H1 (cell line): Measurements from ENCODE around the gene VDAC2. TPM values are rescaled to one million over a fixed set of nuclear protein-coding genes. Genes with fewer than 3 reads are reported as not detected.

ENCODE experiments used
- CTCF ChIA-PET: fragments of 300-600 bp; sonication (Branson Sonifier 250); formaldehyde crosslinking; loops from one replicate; lab custom pipeline; 2021; ENCODE audit not compliant: partially characterized antibody; lab: Charles Lee
- POLR2A ChIA-PET: fragments of 300-600 bp; sonication (Branson Sonifier 250); formaldehyde crosslinking; loops from one replicate; lab custom pipeline; 2021; ENCODE audit warnings: inconsistent platforms; ENCODE audit not compliant: partially characterized antibody; lab: Charles Lee
- DNase-seq, 2 experiments: peaks; one replicate each; pipeline versions ENCODE4 v3.0.0 to v3.0.0-alpha.2; 2010 to 2022; ENCODE audit warnings: low spot score in 2 of 2, low read depth in 1 of 2, mixed read lengths in 1 of 2
- FAIRE-seq: peaks from 2 replicates; lab custom pipeline; 2011; peaks lifted over from hg19 to GRCh38; lab: Jason Lieb, UNC
- H2AFZ ChIP-seq: 2 replicates; pipeline ENCODE4 v1.8.1; 2012; ENCODE audit warnings: low read length, inconsistent platforms
- H2AK5ac ChIP-seq: 2 replicates; pipeline ENCODE4 v1.6.1; 2013; ENCODE audit warnings: low read depth, low read length
- H2BK120ac ChIP-seq: replicated peaks from 2 replicates; pipeline ENCODE3; 2013; ENCODE audit warnings: low read depth, low read length, inconsistent platforms
- H2BK12ac ChIP-seq: 2 replicates; pipeline ENCODE4 v1.6.1; 2013; ENCODE audit warnings: low read depth, low read length
- H2BK15ac ChIP-seq: 2 replicates; pipeline ENCODE4 v1.6.1; 2013; ENCODE audit warnings: low read length
- H2BK20ac ChIP-seq: 2 replicates; pipeline ENCODE4 v1.6.1; 2013; ENCODE audit warnings: low read length
- H2BK5ac ChIP-seq: 2 replicates; pipeline ENCODE4 v1.6.1; 2013; ENCODE audit warnings: low read depth, low read length
- H3K14ac ChIP-seq: 2 replicates; pipeline ENCODE4 v1.6.1; 2013; ENCODE audit warnings: inconsistent platforms; ENCODE audit not compliant: insufficient read length
- H3K18ac ChIP-seq: 2 replicates; pipeline ENCODE4 v1.6.1; 2013; ENCODE audit warnings: low read length; ENCODE audit errors: extremely low read depth
- H3K23ac ChIP-seq: 2 replicates; pipeline ENCODE4 v1.6.1; 2013; ENCODE audit warnings: inconsistent platforms; ENCODE audit not compliant: insufficient read length
- H3K23me2 ChIP-seq: 2 replicates; pipeline ENCODE4 v1.6.1; 2013; ENCODE audit warnings: low read depth, low read length
- H3K27ac ChIP-seq: 2 replicates; pipeline ENCODE4 v1.6.1; 2011; ENCODE audit warnings: low read depth, low read length, inconsistent platforms
- H3K27me3 ChIP-seq, 4 experiments: replicated peaks in 1 of 4; 1 replicate in 1 of 4; 2 replicates in 3 of 4; pipeline versions ENCODE4 v1.6.1 to v1.8.1; 2011 to 2013; ENCODE audit warnings: low read length in 3 of 4, mild to moderate bottlenecking in 3 of 4, inconsistent platforms in 2 of 4, mixed read lengths in 2 of 4, moderate library complexity in 1 of 4; ENCODE audit not compliant: control insufficient read depth in 3 of 4, insufficient read depth in 3 of 4; ENCODE audit errors: extremely low read depth in 1 of 4
- H3K36me3 ChIP-seq, 4 experiments: 2 replicates each; pipeline versions ENCODE4 v1.6.1 to v1.8.1; 2011 to 2013; ENCODE audit warnings: mild to moderate bottlenecking in 4 of 4, low read length in 3 of 4, moderate library complexity in 2 of 4, control low read depth in 1 of 4, inconsistent platforms in 1 of 4; ENCODE audit not compliant: insufficient read depth in 4 of 4, control insufficient read depth in 2 of 4
- H3K4ac ChIP-seq: replicated peaks from 2 replicates; pipeline ENCODE3; 2013; ENCODE audit warnings: low read length, low read depth, mixed read lengths, inconsistent platforms; ENCODE audit not compliant: insufficient read length
- H3K4me1 ChIP-seq, 4 experiments: replicated peaks in 1 of 4; 1 replicate in 1 of 4; 2 replicates in 3 of 4; pipeline versions ENCODE4 v1.6.1 to v1.8.1; 2011 to 2013; ENCODE audit warnings: low read length in 3 of 4, inconsistent platforms in 2 of 4, mixed read lengths in 1 of 4; ENCODE audit not compliant: insufficient read depth in 4 of 4, control insufficient read depth in 3 of 4
- H3K4me2 ChIP-seq, 2 experiments: 2 replicates each; pipeline versions ENCODE4 v1.6.1 to v1.8.1; 2011 to 2013; ENCODE audit warnings: low read depth in 2 of 2, low read length in 2 of 2, control low read depth in 1 of 2, inconsistent platforms in 1 of 2, mild to moderate bottlenecking in 1 of 2; ENCODE audit not compliant: insufficient read depth in 1 of 2
- H3K4me3 ChIP-seq, 4 experiments: fragments of 200-600, 300-600 bp in 1 of 4; sonication (generic), shearing (Covaris generic), sonication (Bioruptor Twin) in 1 of 4; 2 replicates each; pipeline versions ENCODE4 v1.5.1 to v1.8.1; 2011 to 2016; ENCODE audit warnings: low read length in 4 of 4, low read depth in 3 of 4, control low read depth in 2 of 4, inconsistent platforms in 2 of 4, mild to moderate bottlenecking in 2 of 4, mixed read lengths in 1 of 4, moderate library complexity in 1 of 4; ENCODE audit not compliant: insufficient read depth in 2 of 4; ENCODE audit errors: extremely low read depth in 1 of 4
- H3K56ac ChIP-seq: replicated peaks from 2 replicates; pipeline ENCODE3; 2013; ENCODE audit warnings: low read depth, mild to moderate bottlenecking, mixed read lengths, low read length, inconsistent platforms; ENCODE audit not compliant: insufficient read length
- H3K79me1 ChIP-seq: 2 replicates; pipeline ENCODE4 v1.6.1; 2013; ENCODE audit warnings: low read depth, low read length, control low read depth
- H3K79me2 ChIP-seq, 2 experiments: 2 replicates each; pipeline versions ENCODE4 v1.6.1 to v1.8.1; 2012 to 2013; ENCODE audit warnings: low read length in 2 of 2, mild to moderate bottlenecking in 2 of 2, inconsistent platforms in 1 of 2; ENCODE audit not compliant: insufficient read depth in 2 of 2, control insufficient read depth in 1 of 2
- H3K9ac ChIP-seq, 4 experiments: replicated peaks in 1 of 4; 1 replicate in 1 of 4; 2 replicates in 3 of 4; pipeline versions ENCODE4 v1.6.1 to v1.8.1; 2011 to 2013; ENCODE audit warnings: low read depth in 3 of 4, low read length in 3 of 4, control low read depth in 2 of 4, mild to moderate bottlenecking in 2 of 4, moderate library complexity in 2 of 4, inconsistent platforms in 1 of 4; ENCODE audit errors: extremely low read depth in 1 of 4
- H3K9me3 ChIP-seq, 2 experiments: 2 replicates each; pipeline versions ENCODE4 v1.6.1 to v1.8.1; 2012 to 2013; ENCODE audit warnings: mild to moderate bottlenecking in 2 of 2, moderate library complexity in 2 of 2, control low read depth in 1 of 2, inconsistent platforms in 1 of 2, low read depth in 1 of 2, low read length in 1 of 2, mixed read lengths in 1 of 2; ENCODE audit not compliant: insufficient read depth in 2 of 2
- H4K20me1 ChIP-seq, 2 experiments: replicated peaks in 1 of 2; 2 replicates each; pipeline versions ENCODE3 to v1.8.1; 2011 to 2013; ENCODE audit warnings: inconsistent platforms in 2 of 2, low read length in 2 of 2, mild to moderate bottlenecking in 1 of 2; ENCODE audit not compliant: insufficient read depth in 2 of 2, control insufficient read depth in 1 of 2
- H4K5ac ChIP-seq: 2 replicates; pipeline ENCODE4 v1.6.1; 2013; ENCODE audit warnings: low read length, low read depth, mixed read lengths, inconsistent platforms; ENCODE audit not compliant: insufficient read length
- H4K8ac ChIP-seq: 2 replicates; pipeline ENCODE4 v1.8.0; 2013; ENCODE audit warnings: mild to moderate bottlenecking, moderate library complexity, low read length, inconsistent platforms; ENCODE audit not compliant: insufficient read depth; ENCODE audit errors: extremely low read depth
- H4K91ac ChIP-seq: replicated peaks from 2 replicates; pipeline ENCODE3; 2013; ENCODE audit warnings: low read length, mixed read lengths, inconsistent platforms; ENCODE audit not compliant: insufficient read length
- CREB1 ChIP-seq: IDR thresholded peaks from 2 replicates; pipeline ENCODE4 v1.6.1; 2012; ENCODE audit warnings: inconsistent platforms
- EP300 ChIP-seq, 2 experiments: IDR thresholded peaks; 1 replicate in 1 of 2; 2 replicates in 1 of 2; pipeline ENCODE4 v1.6.1; 2011 to 2012; ENCODE audit warnings: low read depth in 2 of 2, low read length in 2 of 2, mild to moderate bottlenecking in 2 of 2, borderline replicate concordance in 1 of 2, inconsistent platforms in 1 of 2, moderate library complexity in 1 of 2
- EZH2 ChIP-seq: fragments of 200-600 bp; sonication (generic); IDR thresholded peaks from 2 replicates; pipeline ENCODE4 v1.7.1; 2012; ENCODE audit warnings: low read depth, mild to moderate bottlenecking, moderate library complexity, low read length, inconsistent platforms; ENCODE audit not compliant: severe bottlenecking
- GTF2F1 ChIP-seq: IDR thresholded peaks from 2 replicates; pipeline ENCODE4 v1.6.1; 2012; ENCODE audit warnings: low read depth, low read length, improper control_type of control experiment, borderline replicate concordance
- KDM1A ChIP-seq: fragments of 200-600, 300-600 bp; sonication (generic); IDR thresholded peaks from 2 replicates; pipeline ENCODE4 v1.7.1; 2016; ENCODE audit warnings: mild to moderate bottlenecking, low read length, borderline replicate concordance
- KDM5A ChIP-seq: fragments of 200-600 bp; IDR thresholded peaks from 2 replicates; pipeline ENCODE4 v1.7.1; 2012; ENCODE audit warnings: mild to moderate bottlenecking, low read length, inconsistent platforms, mixed read lengths
- RAD21 ChIP-seq, 2 experiments: IDR thresholded peaks in 1 of 2; conservative IDR thresholded peaks in 1 of 2; 2 replicates each; pipeline ENCODE4 v1.6.1; 2011; ENCODE audit warnings: low read depth in 2 of 2, low read length in 2 of 2, improper control_type of control experiment in 1 of 2, inconsistent platforms in 1 of 2, mild to moderate bottlenecking in 1 of 2, moderate library complexity in 1 of 2
- RBBP5 ChIP-seq: IDR thresholded peaks from 2 replicates; pipeline ENCODE4 v1.7.1; 2012; ENCODE audit warnings: low read depth, mild to moderate bottlenecking, inconsistent platforms, low read length, moderate library complexity, borderline replicate concordance
- RFX5 ChIP-seq: IDR thresholded peaks from 2 replicates; pipeline ENCODE4 v1.6.1; 2011; ENCODE audit warnings: low read depth, low read length, improper control_type of control experiment, borderline replicate concordance
- SIN3A ChIP-seq, 2 experiments: IDR thresholded peaks in 1 of 2; conservative IDR thresholded peaks in 1 of 2; 2 replicates each; pipeline ENCODE4 v1.6.1; 2011 to 2012; ENCODE audit warnings: low read length in 2 of 2, improper control_type of control experiment in 1 of 2, low read depth in 1 of 2, mild to moderate bottlenecking in 1 of 2
- SIRT6 ChIP-seq: IDR thresholded peaks from one replicate; pipeline ENCODE4 v1.7.1; 2012; ENCODE audit warnings: low read length, inconsistent platforms
- WGBS, 2 experiments: shearing (Covaris generic) in 1 of 2; methylation state at CpG; one replicate each; pipeline versions ENCODE4 v1.1.6 to v1.1.7; 2013 to 2015; ENCODE audit warnings: low lambda C conversion rate in 2 of 2, mixed read lengths in 2 of 2, inconsistent platforms in 1 of 2, low coverage in 1 of 2, missing lambda C conversion rate in 1 of 2; ENCODE audit not compliant: insufficient replicate concordance in 2 of 2, insufficient coverage in 1 of 2, insufficient read length in 1 of 2; ENCODE audit errors: extremely low coverage in 1 of 2, missing lambda C conversion rate in 1 of 2; 5-methylcytosine and 5-hydroxymethylcytosine counted together
- polyA plus RNA-seq, 7 experiments: library from polyadenylated mRNA; depleted of rRNA in 3 of 7; stranded (reverse) in 5 of 7; unstranded in 2 of 7; fragments of >200 nt in 5 of 7; fragments of 200-250 nt in 2 of 7; gene quantifications; 1 replicate in 5 of 7; 2 replicates in 1 of 7; 4 replicates in 1 of 7; pipeline versions ENCODE4 v1.2.1 to v1.2.3, GENCODE V29; 2011 to 2013; ENCODE audit warnings: missing spikeins in 2 of 7, mixed read lengths in 2 of 7
- total RNA-seq: library from RNA; stranded (reverse); fragmentation: NEBNext Ultra II Directional; extraction: Animal tissue kit (Norgen Biotek cat#: 25700); gene quantifications from 2 replicates; pipeline ENCODE4 v1.2.1, GENCODE V29; 2021

The VDAC2 gene
- total and polyA plus RNA-seq, 2 of the 8 experiments (the other 6 are each of a cell fraction or from before 2014, with no cell fraction given), result 89.8 to 284 TPM

DNA sequence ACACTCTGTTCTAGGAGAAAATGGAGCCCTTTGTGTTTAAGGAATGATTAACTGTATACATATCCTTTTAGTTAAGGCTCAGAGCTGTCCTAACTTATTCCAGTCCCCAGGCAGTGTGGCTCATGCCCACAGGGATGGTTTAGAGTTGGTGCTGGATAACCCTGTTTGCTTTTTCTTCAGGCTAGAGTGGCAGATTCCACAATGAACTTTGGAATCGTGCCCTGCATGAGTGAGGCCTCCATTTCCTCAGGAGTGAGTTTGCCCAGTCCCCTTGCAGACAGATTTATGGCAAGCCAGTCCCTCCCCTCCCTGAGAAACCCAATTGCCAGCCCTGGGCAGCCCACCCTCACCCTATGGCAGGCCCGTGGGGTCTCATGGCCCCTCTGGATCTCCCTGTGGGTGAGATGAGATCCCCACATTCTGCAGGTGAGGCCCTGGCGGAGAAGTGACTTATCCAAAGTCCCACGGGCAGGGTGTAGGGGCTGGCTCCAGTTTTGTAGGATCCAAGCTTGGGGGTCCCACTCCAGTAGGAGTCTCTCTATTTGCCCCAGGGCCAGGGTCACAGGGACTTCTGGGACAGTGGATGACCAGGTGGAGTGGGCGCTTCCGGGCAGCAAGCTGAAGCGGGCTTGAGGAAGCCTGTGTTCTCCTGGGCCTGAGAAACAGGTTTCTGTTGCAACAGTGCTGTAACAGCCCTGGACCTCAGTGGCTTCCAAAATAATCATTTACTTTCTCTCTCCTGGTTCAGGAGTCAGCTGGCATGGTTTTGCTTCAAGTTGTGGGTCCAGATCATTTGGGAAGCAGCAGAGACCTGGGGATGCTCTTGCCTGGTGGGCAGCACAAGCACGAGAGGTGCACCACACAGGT, 34.1 kb downstream of the VDAC2 start:
- Histone ChIP-seq H3K9me3 (no peaks in the 10 kb centered on the region), H3K36me3 (no peaks in the 10 kb centered on the region), H2BK15ac (no peak overlapping the region), H3K4me3 (no peak overlapping the region), H2AFZ (no peak overlapping the region), H4K91ac (no peak overlapping the region), H3K27me3 (0 out of 7 replicates have a peak, but pooled peaks cover 0 to 2% (median 0%) of the 10 kb centered on the region in 4 experiments), H3K4me2 (no peak overlapping the region), H3K23me2 (no peaks in the 10 kb centered on the region), H3K27ac (no peak overlapping the region), H2BK5ac (no peak overlapping the region), H3K4ac (peak overlapping the region; percentile 6), H3K79me2 (no peaks in the 10 kb centered on the region), H4K5ac (no peak overlapping the region), H3K14ac (no peak overlapping the region), H2BK12ac (no peak overlapping the region), H2BK120ac (no peak overlapping the region), H3K4me1 (peaks cover 0 to 6% (median 4%) of the 10 kb centered on the region in 4 experiments; a peak in 4 of 7 replicates), H3K23ac (no peak overlapping the region), H3K79me1 (no peaks in the 10 kb centered on the region), H4K8ac (no peak overlapping the region), H3K56ac (no peak overlapping the region), H4K20me1 (no peaks in the 10 kb centered on the region), H3K9ac (no peak overlapping the region), H3K18ac (no peak overlapping the region), H2BK20ac (no peak overlapping the region), H2AK5ac (no peak overlapping the region)
- TF ChIP-seq EP300 (IDR thresholded peaks at IDR 0.05; ENCODE audit: borderline replicate concordance in 1 of 2, low read depth in 2 of 2, low read length in 2 of 2) (no peak), GTF2F1 (no peak), CREB1 (no peak), KDM5A (no peak), SIN3A (conservative IDR thresholded peaks at IDR 0.05 in 1 of 2, IDR thresholded peaks at IDR 0.05 in 1 of 2; ENCODE audit: low read depth in 1 of 2, low read length in 2 of 2) (no peak), RFX5 (no peak), EZH2 (no peak), KDM1A (no peak), RBBP5 (no peak), RAD21 (IDR thresholded peaks at IDR 0.05 in 1 of 2, conservative IDR thresholded peaks at IDR 0.05 in 1 of 2; ENCODE audit: low read depth in 2 of 2, low read length in 2 of 2) (no peak), SIRT6 (no peak)
- DNase-seq, result no peak
- ChIA-PET POLR2A (no interaction called here), CTCF (interaction anchor here (4.2 kb wide), 1 partner anchor 8 kb away, joined by 29 read pairs; the partner anchor contains the start of gene COMTD1)
- FAIRE-seq, result no peak
- 90% methylated on average over 8 of the region's 8 CpGs; no CpG with 5 or more reads in 1 of the 2 experiments for WGBS, 2 experiments
